Kidney (tissue), 14 donors: ENCODE data around the gene POMP. TPM values are rescaled to one million over a fixed set of nuclear protein-coding genes. Genes with fewer than 3 reads are reported as not detected.

Experiments
- DNase-seq, 5 donors: peaks; one replicate each; pipeline ENCODE4 v3.0.0-alpha.2; 2013 to 2020
- FAIRE-seq: peaks from 2 replicates; lab custom pipeline; 2012; peaks lifted over from hg19 to GRCh38; lab: Jason Lieb, UNC
- H3K27ac ChIP-seq, 2 donors: one replicate each; pipeline ENCODE4 v1.7.0; 2013; ENCODE audit warnings: low read depth in 2 of 2, low read length in 2 of 2, inconsistent platforms in 1 of 2
- H3K27me3 ChIP-seq: one replicate; pipeline ENCODE4 v1.7.1; 2013; ENCODE audit warnings: low read length, inconsistent platforms; ENCODE audit not compliant: control insufficient read depth, insufficient read depth
- H3K36me3 ChIP-seq, 3 donors: one replicate each; pipeline versions ENCODE4 v1.7.0 to v1.7.1; 2013; ENCODE audit warnings: low read length in 3 of 3, control low read depth in 1 of 3, inconsistent platforms in 1 of 3; ENCODE audit not compliant: insufficient read depth in 3 of 3, control insufficient read depth in 2 of 3
- H3K4me1 ChIP-seq, 3 donors: one replicate each; pipeline versions ENCODE4 v1.7.0 to v1.7.1; 2013; ENCODE audit warnings: low read length in 3 of 3, inconsistent platforms in 1 of 3, low read depth in 1 of 3; ENCODE audit not compliant: control insufficient read depth in 2 of 3, insufficient read depth in 2 of 3
- H3K4me3 ChIP-seq, 3 donors: one replicate each; pipeline versions ENCODE4 v1.7.0 to v1.8.1; 2013; ENCODE audit warnings: low read length in 3 of 3, control low read depth in 1 of 3, inconsistent platforms in 1 of 3
- H3K9ac ChIP-seq, 3 donors: one replicate each; pipeline versions ENCODE4 v1.7.0 to v1.7.1; 2013; ENCODE audit warnings: low read length in 3 of 3, control low read depth in 1 of 3, inconsistent platforms in 1 of 3
- H3K9me3 ChIP-seq, 3 donors: one replicate each; pipeline versions ENCODE4 v1.7.0 to v1.7.1; 2013; ENCODE audit warnings: low read length in 3 of 3, control low read depth in 1 of 3, inconsistent platforms in 1 of 3; ENCODE audit not compliant: control insufficient read depth in 2 of 3, insufficient read depth in 1 of 3
- intact Hi-C: fragments of 100-400 bp; cut with DNase I; formaldehyde crosslinking; loops from one replicate; pipeline ENCODE4 v1.11.1; 2022
- polyA plus RNA-seq: library from polyadenylated mRNA; stranded (reverse); fragments of 350-450 nt; fragmentation: Illumina TruSeq; extraction: RNeasy Lipid Tissue Mini Kit (QIAGEN cat#74804); gene quantifications from one replicate; pipeline ENCODE4 v1.2.3, GENCODE V29; 2014; ENCODE audit warnings: low read depth, low replicate concordance; ENCODE audit not compliant: insufficient read depth
- total RNA-seq: library from RNA; stranded (reverse); fragmentation: NEBNext Ultra II Directional; extraction: Animal tissue kit (Norgen Biotek cat#: 25700); gene quantifications from one replicate; pipeline ENCODE4 v1.2.1, GENCODE V29; 2021
- TF ChIP-seq, protein P1 (sequence below): IDR thresholded peaks from 3 replicates; pipeline ENCODE4 v1.5.1; 2012; ENCODE audit warnings: mild to moderate bottlenecking, moderate library complexity, borderline replicate concordance; ENCODE audit not compliant: insufficient read depth; ENCODE audit errors: extremely low read depth
- donor health status: control.
- donor health status: control.
- donor health status: control.
- donor health status: control.
- donor health status: control.
- donor health status: DM: yes; HTN: yes; CAD: no.
- donor health status: Normal renal cell carcinoma (clear cell type).

The POMP gene
- total and polyA plus RNA-seq, 2 donors from 2014 or later = 59.0 to 115 TPM

DNA sequence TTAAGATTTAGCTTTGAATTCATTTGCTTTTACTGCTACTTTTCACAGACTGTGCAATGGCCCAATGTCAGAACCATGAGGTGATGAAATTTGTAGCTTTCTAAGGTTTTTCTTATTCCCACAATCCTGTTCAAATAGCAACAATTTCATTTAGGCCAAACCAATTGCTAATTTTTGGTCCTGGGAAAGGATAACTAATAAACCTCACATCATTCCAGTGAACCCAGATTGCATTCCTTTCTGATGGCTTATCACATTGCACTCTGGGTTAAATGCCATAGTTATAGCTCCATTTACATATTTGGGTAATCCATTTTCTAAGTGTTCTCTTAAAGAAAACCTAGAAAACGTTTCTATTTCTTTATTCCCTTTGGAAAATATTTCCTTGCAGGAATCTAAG lies 22.9 kb upstream of the POMP start:
- FAIRE-seq (no peak), DNase-seq (no peak)
- Histone ChIP-seq H3K27me3 (no peaks in the 10 kb centered on the region), H3K9me3 (no peaks in the 10 kb centered on the region), H3K4me1 (no peaks in the 10 kb centered on the region), H3K36me3 (no peaks in the 10 kb centered on the region), H3K4me3 (no peak overlapping the region), H3K9ac (no peak overlapping the region), H3K27ac (no peak overlapping the region)
- TF ChIP-seq, protein P1, sequence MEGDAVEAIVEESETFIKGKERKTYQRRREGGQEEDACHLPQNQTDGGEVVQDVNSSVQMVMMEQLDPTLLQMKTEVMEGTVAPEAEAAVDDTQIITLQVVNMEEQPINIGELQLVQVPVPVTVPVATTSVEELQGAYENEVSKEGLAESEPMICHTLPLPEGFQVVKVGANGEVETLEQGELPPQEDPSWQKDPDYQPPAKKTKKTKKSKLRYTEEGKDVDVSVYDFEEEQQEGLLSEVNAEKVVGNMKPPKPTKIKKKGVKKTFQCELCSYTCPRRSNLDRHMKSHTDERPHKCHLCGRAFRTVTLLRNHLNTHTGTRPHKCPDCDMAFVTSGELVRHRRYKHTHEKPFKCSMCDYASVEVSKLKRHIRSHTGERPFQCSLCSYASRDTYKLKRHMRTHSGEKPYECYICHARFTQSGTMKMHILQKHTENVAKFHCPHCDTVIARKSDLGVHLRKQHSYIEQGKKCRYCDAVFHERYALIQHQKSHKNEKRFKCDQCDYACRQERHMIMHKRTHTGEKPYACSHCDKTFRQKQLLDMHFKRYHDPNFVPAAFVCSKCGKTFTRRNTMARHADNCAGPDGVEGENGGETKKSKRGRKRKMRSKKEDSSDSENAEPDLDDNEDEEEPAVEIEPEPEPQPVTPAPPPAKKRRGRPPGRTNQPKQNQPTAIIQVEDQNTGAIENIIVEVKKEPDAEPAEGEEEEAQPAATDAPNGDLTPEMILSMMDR = no peak
- intact Hi-C loops = no loop called here

DNA sequence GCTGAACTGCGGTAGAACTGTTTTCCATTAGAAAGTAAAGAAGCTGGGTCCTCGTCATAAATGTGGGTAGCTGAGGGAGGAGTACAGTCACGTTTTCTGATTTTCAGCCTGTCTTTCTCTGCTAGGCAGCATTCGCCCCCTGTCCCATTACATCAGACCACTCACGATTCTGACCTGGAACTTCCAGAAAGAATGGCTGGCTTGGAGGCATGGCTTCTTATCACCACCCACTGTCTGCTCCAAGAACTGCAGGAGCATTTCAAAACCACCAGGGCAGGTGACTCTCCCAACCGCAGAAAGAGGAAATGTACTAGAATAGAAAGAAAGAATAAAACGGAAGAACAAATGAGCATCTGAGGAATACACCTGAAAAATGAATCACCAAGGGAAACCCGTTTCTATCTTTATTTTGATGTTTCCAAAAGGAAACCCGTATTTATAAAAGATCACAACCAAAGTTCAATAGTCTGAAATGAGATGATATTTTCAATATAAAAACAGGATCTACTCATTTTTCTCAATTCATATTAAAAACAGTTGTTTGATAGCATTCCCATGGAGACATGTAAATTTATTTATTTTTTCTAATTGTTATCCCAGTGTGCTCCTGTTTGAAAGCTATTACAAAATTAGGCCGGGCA lies 22.1 kb upstream of the POMP start:
- Histone ChIP-seq H3K4me1 (peaks cover 0 to 6% (median 0%) of the 10 kb centered on the region in 3 donors), H3K27me3 (no peaks in the 10 kb centered on the region), H3K9ac (no peak overlapping the region), H3K9me3 (no peaks in the 10 kb centered on the region), H3K27ac (no peak overlapping the region), H3K36me3 (no peaks in the 10 kb centered on the region), H3K4me3 (no peak overlapping the region)
- peak in 4 of 5 donors; percentile 43 to 76 (median 54) for DNase-seq
- peak; percentile 17 for FAIRE-seq
- intact Hi-C loops = no loop called here
- TF ChIP-seq, protein P1 = peak; percentile 84

- TF ChIP-seq, protein P1 = no peak
- no peak for DNase-seq
- Histone ChIP-seq H3K4me3 (no peak overlapping the region), H3K27me3 (no peaks in the 10 kb centered on the region), H3K27ac (no peak overlapping the region), H3K9ac (no peak overlapping the region), H3K4me1 (peaks cover 0 to 6% (median 0%) of the 10 kb centered on the region in 3 donors), H3K36me3 (no peaks in the 10 kb centered on the region), H3K9me3 (no peaks in the 10 kb centered on the region)
- intact Hi-C loops = no loop called here
- FAIRE-seq = no peak
These were observed 21.1 kb upstream of the POMP start for GRCh38 chr13:28637714-28638355.
